Gastroesophageal sphincter (tissue), 4 donors: ENCODE data around the gene CFAP45. TPM values are rescaled to one million over a fixed set of nuclear protein-coding genes. Genes with fewer than 3 reads are reported as not detected.

Experiments used
- ATAC-seq: fragments of 150-250 bp; one replicate; pipeline ENCODE4 v1.9.1; 2016; ENCODE audit warnings: mild to moderate bottlenecking, moderate library complexity
- H3K27ac ChIP-seq, 4 donors: fragments of 200-600 bp; sonication (generic) in 3 of 4; 1 replicate in 3 of 4; 2 replicates in 1 of 4; pipeline ENCODE4 v1.5.1; 2016 to 2019
- H3K27me3 ChIP-seq: fragments of 200-600 bp; sonication (generic); one replicate; pipeline ENCODE4 v1.5.1; 2019
- H3K36me3 ChIP-seq, 2 donors: fragments of 200-600 bp; sonication (generic); one replicate each; pipeline ENCODE4 v1.5.1; 2019; ENCODE audit warnings: control low read depth in 1 of 2
- H3K4me1 ChIP-seq, 3 donors: fragments of 200-600 bp; sonication (generic); 1 replicate in 2 of 3; 2 replicates in 1 of 3; pipeline ENCODE4 v1.5.1; 2016 to 2019; ENCODE audit warnings: control low read depth in 2 of 3
- H3K4me3 ChIP-seq, 2 donors: fragments of 200-600 bp; sonication (generic); one replicate each; pipeline ENCODE4 v1.5.1; 2019; ENCODE audit warnings: mild to moderate bottlenecking in 1 of 2, moderate library complexity in 1 of 2
- H3K9me3 ChIP-seq, 3 donors: fragments of 200-600 bp; sonication (generic); one replicate each; pipeline ENCODE4 v1.5.1; 2017 to 2019; ENCODE audit warnings: control low read depth in 2 of 3
- CTCF ChIP-seq, 4 experiments: fragments of 200-600 bp in 2 of 4; fragments of 450-650 bp in 2 of 4; sonication (generic) in 1 of 4; IDR thresholded peaks; one replicate each; pipeline ENCODE4 v1.5.1; 2017 to 2019; ENCODE audit warnings: antibody characterized with exemption in 4 of 4, mild to moderate bottlenecking in 2 of 4, moderate library complexity in 2 of 4
- EP300 ChIP-seq: sonication (generic); formaldehyde crosslinking; IDR thresholded peaks from one replicate; pipeline ENCODE4 v1.6.1; 2017; ENCODE audit warnings: antibody characterized with exemption, mild to moderate bottlenecking
- POLR2A ChIP-seq, 2 donors: fragments of 450-650 bp; IDR thresholded peaks; one replicate each; pipeline ENCODE4 v1.6.1; 2017; ENCODE audit warnings: antibody characterized with exemption in 2 of 2, mild to moderate bottlenecking in 2 of 2, moderate library complexity in 1 of 2
- POLR2AphosphoS5 ChIP-seq: sonication (generic); formaldehyde crosslinking; IDR thresholded peaks from one replicate; pipeline ENCODE4 v1.6.1; 2017; ENCODE audit warnings: antibody characterized with exemption
- WGBS, 2 donors: methylation state at CpG; one replicate each; pipeline ENCODE4 v1.1.5; 2018; ENCODE audit warnings: low coverage in 1 of 2; 5-methylcytosine and 5-hydroxymethylcytosine counted together
- total RNA-seq, 4 donors: library from RNA; depleted of rRNA; stranded (reverse); fragments of >200 nt; gene quantifications; one replicate each; pipeline ENCODE4 v1.1.0, GENCODE V29; 2016

CFAP45 gene
- total RNA-seq, 4 donors from 2014 or later: 0.27 to 0.81 TPM; not detected in 2

GRCh38 chr1:159938905-159939677 is 39.1 kb upstream of the CFAP45 start:
- H3K27ac ChIP-seq: no peak overlapping the region
- no peak overlapping the region for H3K4me3 ChIP-seq
- TF ChIP-seq POLR2A (IDR thresholded peaks at IDR 0.05) (no peak), EP300 (no peak), POLR2AphosphoS5 (no peak), CTCF (IDR thresholded peaks at IDR 0.05) (no peak)
- WGBS, 2 donors: 85 to 93% methylated on average over 5 to 6 of the region's 6 CpGs
- H3K9me3 ChIP-seq: no peaks in the 10 kb centered on the region
- no peak for ATAC-seq
- H3K4me1 ChIP-seq: peaks cover 0 to 12% (median 3%) of the 10 kb centered on the region in 3 donors
- peaks cover 70% of the 10 kb centered on the region for H3K27me3 ChIP-seq
- no peaks in the 10 kb centered on the region for H3K36me3 ChIP-seq

GRCh38 chr1:159938211-159938852 is 38.4 kb upstream of the CFAP45 start:
- H3K27me3 ChIP-seq: peaks cover 62% of the 10 kb centered on the region
- peaks cover 0 to 12% (median 3%) of the 10 kb centered on the region in 3 donors for H3K4me1 ChIP-seq
- TF ChIP-seq POLR2A (IDR thresholded peaks at IDR 0.05) (no peak), CTCF (IDR thresholded peaks at IDR 0.05) (no peak), EP300 (no peak), POLR2AphosphoS5 (no peak)
- H3K9me3 ChIP-seq: no peaks in the 10 kb centered on the region
- H3K4me3 ChIP-seq: no peak overlapping the region
- no peaks in the 10 kb centered on the region for H3K36me3 ChIP-seq
- no peak overlapping the region for H3K27ac ChIP-seq
- 70% methylated on average over 6 of the region's 7 CpGs; no CpG with 5 or more reads in 1 of the 2 donors for WGBS, 2 donors
- ATAC-seq: no peak

DNA sequence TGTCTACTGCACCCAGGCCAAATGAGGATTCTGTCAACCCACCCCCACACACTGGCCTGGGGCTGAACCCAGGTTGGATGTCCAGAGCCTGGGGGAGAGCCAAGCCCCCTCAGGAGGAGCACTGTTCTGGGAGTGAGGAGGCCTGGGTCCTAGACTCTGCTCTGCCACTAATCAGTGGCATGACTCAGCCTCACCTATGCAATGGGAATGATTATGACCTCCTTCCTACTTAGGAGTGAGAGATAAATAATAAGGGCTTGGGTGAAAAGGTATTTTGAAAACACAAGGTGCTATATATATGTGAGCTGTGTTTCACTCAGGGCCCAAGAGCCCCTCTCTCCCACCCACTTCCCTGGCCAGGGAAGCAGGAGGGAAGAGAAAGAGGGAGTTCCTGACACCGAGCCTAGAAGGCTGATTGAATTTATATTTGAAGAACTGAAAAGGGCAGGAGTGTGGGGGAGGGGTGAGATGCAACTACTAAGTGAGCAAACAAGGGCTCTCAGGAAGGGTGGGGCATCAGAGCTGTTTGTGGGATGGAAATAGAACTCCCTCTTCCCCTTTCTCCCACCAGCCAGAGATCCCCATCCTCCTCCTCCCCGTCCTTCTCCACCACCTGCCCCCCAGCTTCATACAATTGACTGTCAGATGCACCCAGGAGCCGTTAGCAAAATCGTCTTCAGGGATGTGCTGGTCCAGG is 37.2 kb upstream of the CFAP45 start:
- Histone ChIP-seq H3K27me3 (peaks cover 51% of the 10 kb centered on the region), H3K4me1 (peaks cover 0 to 12% (median 3%) of the 10 kb centered on the region in 3 donors), H3K9me3 (no peaks in the 10 kb centered on the region), H3K4me3 (no peak overlapping the region), H3K36me3 (no peaks in the 10 kb centered on the region), H3K27ac (no peak overlapping the region)
- WGBS, 2 donors: 44 to 52% methylated on average over 2 to 3 of the region's 4 CpGs
- ATAC-seq: no peak
- TF ChIP-seq POLR2AphosphoS5 (no peak), POLR2A (IDR thresholded peaks at IDR 0.05) (no peak)

GRCh38 chr1:159936273-159936904 is 36.4 kb upstream of the CFAP45 start:
- WGBS, 2 donors: 5 to 26% methylated on average over 4 to 9 of the region's 16 CpGs
- Histone ChIP-seq H3K36me3 (no peaks in the 10 kb centered on the region), H3K4me3 (no peak overlapping the region), H3K27ac (no peak overlapping the region), H3K4me1 (peaks cover 0 to 12% (median 3%) of the 10 kb centered on the region in 3 donors), H3K9me3 (no peaks in the 10 kb centered on the region), H3K27me3 (peaks cover 44% of the 10 kb centered on the region)
- no peak for TF ChIP-seq POLR2AphosphoS5
- TF ChIP-seq CTCF (IDR thresholded peaks at IDR 0.05): peak in 3 of 4 experiments; percentile 96 to 98 (median 98)
- TF ChIP-seq POLR2A (IDR thresholded peaks at IDR 0.05): no peak
- no peak for TF ChIP-seq EP300
- peak; percentile 63 for ATAC-seq

DNA sequence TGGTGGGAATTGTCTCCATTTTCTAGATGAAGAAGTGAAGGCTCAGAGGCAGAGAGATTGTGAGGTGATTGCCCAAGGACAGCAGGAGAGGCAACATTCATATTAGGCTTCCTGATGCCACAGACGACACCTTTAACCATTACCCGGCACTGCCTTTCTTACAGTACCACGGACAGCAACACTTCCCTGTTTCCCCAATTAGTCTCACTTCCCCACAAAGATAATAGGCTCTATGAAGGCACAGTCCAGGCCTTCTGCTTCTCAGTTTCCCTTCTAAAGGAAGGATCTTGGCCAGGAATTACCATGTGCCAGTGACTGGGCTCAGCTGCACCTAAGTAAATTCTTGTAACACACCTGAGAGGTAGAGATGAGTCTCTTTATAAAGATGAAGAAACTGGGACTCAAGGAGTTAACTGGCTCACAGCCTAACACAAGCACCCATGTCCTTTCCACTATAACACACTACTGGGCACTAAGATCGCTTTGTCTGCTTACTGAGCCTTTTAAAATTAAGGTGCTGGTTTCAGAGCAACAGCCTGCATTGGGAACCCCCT is 35.8 kb upstream of the CFAP45 start:
- Histone ChIP-seq H3K4me3 (no peak overlapping the region), H3K4me1 (peaks cover 0 to 12% (median 3%) of the 10 kb centered on the region in 3 donors)
- ATAC-seq: no peak

More for the DNA sequence above, 35.8 kb upstream of the CFAP45 start:
- 68 to 81% methylated on average over 3 to 4 of the region's 4 CpGs for WGBS, 2 donors
- Histone ChIP-seq H3K27ac (no peak overlapping the region), H3K36me3 (no peaks in the 10 kb centered on the region), H3K27me3 (peaks cover 43% of the 10 kb centered on the region), H3K9me3 (no peaks in the 10 kb centered on the region)
- no peak for TF ChIP-seq EP300
